ENCODE data around the gene RANBP1.

Gene RANBP1

GRCh38 chr22:20132686-20133246 is 16.9 kb downstream of the RANBP1 start:
- DNase-seq (ENCODE audit: extremely low read depth, low read depth) = no peak
- no peak for TF ChIP-seq CTCF (IDR thresholded peaks at IDR 0.05; ENCODE audit: low read depth, low read length)

- TF ChIP-seq CTCF (IDR thresholded peaks at IDR 0.05; ENCODE audit: low read depth, low read length) = no peak
- DNase-seq (ENCODE audit: extremely low read depth, low read depth) = no peak
Measured at GRCh38 chr22:20133930-20134549, 18.1 kb downstream of the RANBP1 start.

- TF ChIP-seq CTCF (IDR thresholded peaks at IDR 0.05; ENCODE audit: low read depth, low read length) = no peak
- DNase-seq (ENCODE audit: extremely low read depth, low read depth) = no peak
Measured at GRCh38 chr22:20135265-20135664, 19.4 kb downstream of the RANBP1 start.

GRCh38 chr22:20135806-20136602 is 20.1 kb downstream of the RANBP1 start:
- TF ChIP-seq CTCF (IDR thresholded peaks at IDR 0.05; ENCODE audit: low read depth, low read length) = no peak
- no peak for DNase-seq (ENCODE audit: extremely low read depth, low read depth)

- no peak for TF ChIP-seq CTCF (IDR thresholded peaks at IDR 0.05; ENCODE audit: low read depth, low read length)
- no peak for DNase-seq (ENCODE audit: extremely low read depth, low read depth)
Measured at GRCh38 chr22:20136603-20136873, 20.6 kb downstream of the RANBP1 start.

GRCh38 chr22:20137113-20137512 is 21.2 kb downstream of the RANBP1 start:
- TF ChIP-seq CTCF (IDR thresholded peaks at IDR 0.05; ENCODE audit: low read depth, low read length) = no peak
- no peak for DNase-seq (ENCODE audit: extremely low read depth, low read depth)

GRCh38 chr22:20137671-20138416 is 21.9 kb downstream of the RANBP1 start:
- TF ChIP-seq CTCF (IDR thresholded peaks at IDR 0.05; ENCODE audit: low read depth, low read length) = no peak
- DNase-seq (ENCODE audit: extremely low read depth, low read depth) = no peak
